ENCODE results near the gene CER1. TPM values are rescaled to one million over a fixed set of nuclear protein-coding genes. Genes with fewer than 3 reads are reported as not detected.

Gene CER1
- total and polyA plus RNA-seq, 2 donors (not counting 3 experiments of a cell fraction or from before 2014, with no cell fraction given): 0.06 TPM; not detected in 1

- no peaks in the 10 kb centered on the region for H4K20me1 ChIP-seq (replicated peaks; ENCODE audit: control insufficient read depth, extremely low read depth, insufficient read depth, low read length)
- H3K4me2 ChIP-seq (ENCODE audit: insufficient read depth, low read length): no peak overlapping the region
- H3K4me1 ChIP-seq (ENCODE audit: control insufficient read depth, extremely low read depth, insufficient read depth, low read length): no peaks in the 10 kb centered on the region
- DNase-seq (ENCODE audit: low read depth, low spot score): no peak
- dilution Hi-C loops (cut with MboI; ENCODE audit: extremely low pct_ligation_motif_present, low sequenced_read_pairs): no loop called here
- TF ChIP-seq, protein P1, sequence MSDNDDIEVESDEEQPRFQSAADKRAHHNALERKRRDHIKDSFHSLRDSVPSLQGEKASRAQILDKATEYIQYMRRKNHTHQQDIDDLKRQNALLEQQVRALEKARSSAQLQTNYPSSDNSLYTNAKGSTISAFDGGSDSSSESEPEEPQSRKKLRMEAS (IDR thresholded peaks at IDR 0.05; ENCODE audit: insufficient read depth, insufficient read length): no peak
- no peak for TF ChIP-seq POLR2A (IDR thresholded peaks at IDR 0.05; ENCODE audit: low read depth, low read length)
- no peak for TF ChIP-seq JUN (IDR thresholded peaks at IDR 0.05; ENCODE audit: borderline replicate concordance, insufficient read depth, insufficient read length, low read depth)
- TF ChIP-seq GATA2 (IDR thresholded peaks at IDR 0.05; ENCODE audit: insufficient read depth, insufficient read length, low read depth, low read length): no peak
- no peak for TF ChIP-seq FOS (IDR thresholded peaks at IDR 0.05; ENCODE audit: borderline replicate concordance, insufficient read depth, low read length)
- no peak for TF ChIP-seq EZH2 (IDR thresholded peaks at IDR 0.05; ENCODE audit: borderline replicate concordance, low read depth, low read length, severe bottlenecking)
- TF ChIP-seq POLR2AphosphoS5 (IDR thresholded peaks at IDR 0.05; ENCODE audit: insufficient read depth, low read depth, low read length): no peak
- TF ChIP-seq MYC (IDR thresholded peaks at IDR 0.05; ENCODE audit: low read depth, low read length): no peak
- TF ChIP-seq, protein P2, sequence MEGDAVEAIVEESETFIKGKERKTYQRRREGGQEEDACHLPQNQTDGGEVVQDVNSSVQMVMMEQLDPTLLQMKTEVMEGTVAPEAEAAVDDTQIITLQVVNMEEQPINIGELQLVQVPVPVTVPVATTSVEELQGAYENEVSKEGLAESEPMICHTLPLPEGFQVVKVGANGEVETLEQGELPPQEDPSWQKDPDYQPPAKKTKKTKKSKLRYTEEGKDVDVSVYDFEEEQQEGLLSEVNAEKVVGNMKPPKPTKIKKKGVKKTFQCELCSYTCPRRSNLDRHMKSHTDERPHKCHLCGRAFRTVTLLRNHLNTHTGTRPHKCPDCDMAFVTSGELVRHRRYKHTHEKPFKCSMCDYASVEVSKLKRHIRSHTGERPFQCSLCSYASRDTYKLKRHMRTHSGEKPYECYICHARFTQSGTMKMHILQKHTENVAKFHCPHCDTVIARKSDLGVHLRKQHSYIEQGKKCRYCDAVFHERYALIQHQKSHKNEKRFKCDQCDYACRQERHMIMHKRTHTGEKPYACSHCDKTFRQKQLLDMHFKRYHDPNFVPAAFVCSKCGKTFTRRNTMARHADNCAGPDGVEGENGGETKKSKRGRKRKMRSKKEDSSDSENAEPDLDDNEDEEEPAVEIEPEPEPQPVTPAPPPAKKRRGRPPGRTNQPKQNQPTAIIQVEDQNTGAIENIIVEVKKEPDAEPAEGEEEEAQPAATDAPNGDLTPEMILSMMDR (IDR thresholded peaks at IDR 0.05; ENCODE audit: extremely low read depth in 1 of 2, insufficient read depth in 1 of 2, low read depth in 1 of 2, low read length in 2 of 2): no peak
- no peaks in the 10 kb centered on the region for H3K9me3 ChIP-seq (replicated peaks; ENCODE audit: control insufficient read depth, insufficient read depth, low read length)
- ChIA-PET CTCF (interaction anchor here (0.7 to 1.2 kb wide), 3 partner anchors 13 to 36 kb away, joined by 3 to 4 read pairs (median 3); no protein-coding TSS in a partner anchor), POLR2A (no interaction called here)
- no peaks in the 10 kb centered on the region for H3K27me3 ChIP-seq (ENCODE audit: control insufficient read depth in 2 of 2, insufficient read depth in 2 of 2, low read length in 2 of 2)
- BruUV-seq (replicated peaks): no TSS peak
- H2AFZ ChIP-seq (ENCODE audit: low read depth, low read length): no peak overlapping the region
- H3K27ac ChIP-seq (ENCODE audit: insufficient read depth, low read depth, low read length): no peak overlapping the region
- H3K9ac ChIP-seq (replicated peaks; ENCODE audit: extremely low read depth, insufficient read depth, low read length): no peak overlapping the region
- intact Hi-C loops (cut with micrococcal nuclease): no loop called here
- no peaks in the 10 kb centered on the region for H3K79me2 ChIP-seq (ENCODE audit: control insufficient read depth, insufficient read depth, low read length)
- no peak for FAIRE-seq
- H3K36me3 ChIP-seq (ENCODE audit: control insufficient read depth in 2 of 2, extremely low read depth in 1 of 2, insufficient read depth in 2 of 2, low read length in 2 of 2): no peaks in the 10 kb centered on the region
- H3K9me1 ChIP-seq (replicated peaks; ENCODE audit: control insufficient read depth, extremely low read depth, insufficient read depth, low read length): no peaks in the 10 kb centered on the region
- no peak overlapping the region for H3K4me3 ChIP-seq (replicated peaks in 1 of 3; ENCODE audit: insufficient read depth in 1 of 3, low read depth in 1 of 3, low read length in 3 of 3)
These were observed 9.3 kb downstream of the CER1 start for GRCh38 chr9:14713187-14713767.

All from endothelial cell of umbilical vein (primary cell).